ENCODE results near the gene ATP13A3. TPM values are rescaled to one million over a fixed set of nuclear protein-coding genes. Genes with fewer than 3 reads are reported as not detected.

ATP13A3 gene
- total RNA-seq, 5 donors from 2014 or later (not counting 1 experiment from before 2014, with no cell fraction given) = 48.1 to 71.7 (median 52.0) TPM

GRCh38 chr3:194468086-194468485 lies 18.7 kb downstream of the ATP13A3 start:
- Histone ChIP-seq H3K36me3 (ENCODE audit: control insufficient read depth in 2 of 2, extremely low read depth in 1 of 2, insufficient read depth in 1 of 2, low read length in 1 of 2) (no peaks in the 10 kb centered on the region), H3K27me3 (replicated peaks in 1 of 2; ENCODE audit: control insufficient read depth in 2 of 2, extremely low read depth in 1 of 2, insufficient read depth in 2 of 2, low read length in 1 of 2) (no peaks in the 10 kb centered on the region), H3K9me3 (no peaks in the 10 kb centered on the region), H3K4me1 (ENCODE audit: control insufficient read depth in 1 of 2, extremely low read depth in 1 of 2, insufficient read depth in 2 of 2, low read length in 2 of 2) (peaks cover 0 to 2% of the 10 kb centered on the region in 2 experiments), H3K27ac (ENCODE audit: low read length) (no peak overlapping the region), H3K4me3 (ENCODE audit: control insufficient read depth in 1 of 2, extremely low read depth in 1 of 2, low read length in 1 of 2) (no peak overlapping the region)
- H3K4me3 Mint-ChIP-seq = no peak overlapping the region
- no peak for DNase-seq
- no peaks in the 10 kb centered on the region for H3K36me3 Mint-ChIP-seq
- no peaks in the 10 kb centered on the region for H3K27me3 Mint-ChIP-seq
- H3K9me3 Mint-ChIP-seq = no peaks in the 10 kb centered on the region
- no peak overlapping the region for H3K27ac Mint-ChIP-seq
- peaks cover 24 to 25% (median 25%) of the 10 kb centered on the region in 3 donors for H3K4me1 Mint-ChIP-seq
- ChIA-PET CTCF (interaction anchor here (0.5 to 1.4 kb wide), 5 partner anchors 9 to 1628 kb away, joined by 3 to 13 read pairs (median 3); no protein-coding TSS in a partner anchor), POLR2A (interaction anchor here in 1 of 2 donors (0.5 to 1.0 kb wide), 2 partner anchors 17 to 113 kb away, joined by 3 to 4 read pairs; no protein-coding TSS in a partner anchor)
- no CpG with 5 or more reads among the region's 3 CpGs for WGBS (ENCODE audit: insufficient coverage)
- no peak for ATAC-seq (replicated peaks in 1 of 4)

DNA sequence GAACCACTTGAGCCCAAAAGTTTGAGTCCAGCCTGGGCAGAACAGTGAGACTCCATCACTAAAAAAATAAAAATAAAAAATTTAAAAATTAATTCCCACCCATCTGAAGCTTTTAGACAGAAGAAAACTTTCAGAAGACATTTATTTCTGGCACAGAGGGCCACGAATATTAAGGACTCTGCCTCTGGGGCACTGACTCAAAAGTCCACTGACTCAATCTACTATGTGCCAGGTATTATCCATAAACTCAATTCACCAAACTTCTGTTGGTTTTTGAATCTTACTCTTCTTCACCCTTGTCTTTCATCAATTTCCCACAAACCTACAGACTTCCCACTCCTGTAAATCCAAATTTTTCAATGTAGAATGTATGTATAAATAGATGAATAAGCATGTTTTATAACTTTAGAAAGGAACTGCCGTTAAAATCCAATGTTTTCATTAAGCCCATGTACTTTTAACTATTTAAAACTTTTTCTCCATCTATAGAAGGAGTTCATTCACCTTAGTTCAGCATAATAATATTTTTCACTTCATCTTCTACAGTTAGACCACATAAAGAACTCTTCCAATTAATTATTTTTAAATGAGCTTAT lies 19.9 kb downstream of the ATP13A3 start:
- DNase-seq = no peak
- Histone ChIP-seq H3K27me3 (replicated peaks in 1 of 2; ENCODE audit: control insufficient read depth in 2 of 2, extremely low read depth in 1 of 2, insufficient read depth in 2 of 2, low read length in 1 of 2) (no peaks in the 10 kb centered on the region), H3K9me3 (no peaks in the 10 kb centered on the region), H3K27ac (ENCODE audit: low read length) (no peak overlapping the region), H3K36me3 (ENCODE audit: control insufficient read depth in 2 of 2, extremely low read depth in 1 of 2, insufficient read depth in 1 of 2, low read length in 1 of 2) (no peaks in the 10 kb centered on the region), H3K4me1 (ENCODE audit: control insufficient read depth in 1 of 2, extremely low read depth in 1 of 2, insufficient read depth in 2 of 2, low read length in 2 of 2) (peaks cover 0 to 2% of the 10 kb centered on the region in 2 experiments), H3K4me3 (ENCODE audit: control insufficient read depth in 1 of 2, extremely low read depth in 1 of 2, low read length in 1 of 2) (no peak overlapping the region)
- H3K4me3 Mint-ChIP-seq = no peak overlapping the region
- ChIA-PET POLR2A (interaction anchor here in 1 of 2 donors (0.6 kb wide), 1 partner anchor 107 kb away, joined by 3 read pairs; no protein-coding TSS in a partner anchor), CTCF (interaction anchor here in 1 of 2 donors (0.6 to 1.4 kb wide), 3 partner anchors 107 to 130 kb away, joined by 3 to 4 read pairs (median 3); no protein-coding TSS in a partner anchor)
- no peaks in the 10 kb centered on the region for H3K9me3 Mint-ChIP-seq
- H3K27me3 Mint-ChIP-seq = no peaks in the 10 kb centered on the region
- WGBS (ENCODE audit: insufficient coverage) = 77% methylated on average over 1 of the region's 2 CpGs
- H3K27ac Mint-ChIP-seq = no peak overlapping the region
- peaks cover 16 to 19% (median 19%) of the 10 kb centered on the region in 3 donors for H3K4me1 Mint-ChIP-seq
- no peak for ATAC-seq (replicated peaks in 1 of 4)
- no peaks in the 10 kb centered on the region for H3K36me3 Mint-ChIP-seq

DNA sequence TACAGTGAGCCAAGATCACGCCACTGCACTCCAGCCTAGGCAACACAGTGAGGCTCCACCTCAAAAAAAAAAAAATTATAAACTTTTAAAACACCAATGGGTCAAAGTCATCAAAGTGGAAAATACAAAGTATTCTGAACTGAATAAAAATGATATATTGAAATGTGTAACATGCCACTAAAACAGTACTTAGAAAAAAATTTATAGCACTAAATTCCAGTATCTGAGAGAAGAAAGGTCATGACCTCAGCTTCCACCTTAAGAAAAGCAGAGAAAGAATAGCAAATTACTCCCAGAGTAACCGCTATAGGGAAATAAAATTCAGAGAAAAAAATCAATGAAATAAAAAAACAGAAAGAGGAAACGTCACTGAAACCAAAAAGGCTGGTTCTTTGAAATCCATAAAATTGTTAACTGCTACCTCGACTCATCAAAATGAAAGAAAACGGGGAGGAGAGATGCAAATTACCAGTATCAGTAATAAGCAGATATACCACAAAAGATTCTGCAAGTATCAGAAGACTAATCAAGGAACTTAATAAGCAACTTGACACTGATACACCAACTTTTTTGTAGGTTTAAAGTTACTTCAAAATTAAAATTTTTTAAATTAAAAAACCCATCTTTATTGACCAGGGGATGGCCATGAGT lies 20.8 kb downstream of the ATP13A3 start:
- peaks cover 16 to 19% (median 17%) of the 10 kb centered on the region in 3 donors for H3K4me1 Mint-ChIP-seq
- WGBS (ENCODE audit: insufficient coverage) = no CpG with 5 or more reads among the region's 5 CpGs
- H3K9me3 ChIP-seq = no peaks in the 10 kb centered on the region
- no peak overlapping the region for H3K4me3 Mint-ChIP-seq
- no peaks in the 10 kb centered on the region for H3K27me3 Mint-ChIP-seq
- H3K27ac Mint-ChIP-seq = no peak overlapping the region
- H3K36me3 Mint-ChIP-seq = no peaks in the 10 kb centered on the region
- H3K4me1 ChIP-seq (ENCODE audit: control insufficient read depth in 1 of 2, extremely low read depth in 1 of 2, insufficient read depth in 2 of 2, low read length in 2 of 2) = peaks cover 0 to 2% of the 10 kb centered on the region in 2 experiments
- ATAC-seq (replicated peaks in 1 of 4) = no peak
- no peak for DNase-seq
- no peaks in the 10 kb centered on the region for H3K36me3 ChIP-seq (ENCODE audit: control insufficient read depth in 2 of 2, extremely low read depth in 1 of 2, insufficient read depth in 1 of 2, low read length in 1 of 2)
- H3K27me3 ChIP-seq (replicated peaks in 1 of 2; ENCODE audit: control insufficient read depth in 2 of 2, extremely low read depth in 1 of 2, insufficient read depth in 2 of 2, low read length in 1 of 2) = no peaks in the 10 kb centered on the region
- POLR2A ChIA-PET = interaction anchor here in 1 of 2 donors (0.7 kb wide), 1 partner anchor 60 kb away, joined by 4 read pairs; no protein-coding TSS in a partner anchor
- H3K4me3 ChIP-seq (ENCODE audit: control insufficient read depth in 1 of 2, extremely low read depth in 1 of 2, low read length in 1 of 2) = no peak overlapping the region
- CTCF ChIA-PET = no interaction called here
- no peak overlapping the region for H3K27ac ChIP-seq (ENCODE audit: low read length)
- no peaks in the 10 kb centered on the region for H3K9me3 Mint-ChIP-seq

GRCh38 chr3:194465246-194465645 lies 21.6 kb downstream of the ATP13A3 start:
- POLR2A ChIA-PET = interaction anchor here in 1 of 2 donors (0.7 kb wide), 1 partner anchor 61 kb away, joined by 4 read pairs; no protein-coding TSS in a partner anchor
- H3K27ac Mint-ChIP-seq = no peak overlapping the region
- 78% methylated on average over 4 of the region's 7 CpGs for WGBS (ENCODE audit: insufficient coverage)

GRCh38 chr3:194464692-194465091 lies 22.1 kb downstream of the ATP13A3 start:
- H3K27me3 Mint-ChIP-seq = no peaks in the 10 kb centered on the region
- H3K36me3 Mint-ChIP-seq = peaks cover 7% of the 10 kb centered on the region
- H3K9me3 Mint-ChIP-seq = no peaks in the 10 kb centered on the region
- H3K27ac Mint-ChIP-seq = no peak overlapping the region
- no CpG with 5 or more reads among the region's 1 CpG for WGBS (ENCODE audit: insufficient coverage)
- Histone ChIP-seq H3K36me3 (ENCODE audit: control insufficient read depth in 2 of 2, extremely low read depth in 1 of 2, insufficient read depth in 1 of 2, low read length in 1 of 2) (peaks cover 0 to 10% of the 10 kb centered on the region in 2 donors), H3K9me3 (no peaks in the 10 kb centered on the region), H3K27me3 (replicated peaks in 1 of 2; ENCODE audit: control insufficient read depth in 2 of 2, extremely low read depth in 1 of 2, insufficient read depth in 2 of 2, low read length in 1 of 2) (no peaks in the 10 kb centered on the region), H3K4me3 (ENCODE audit: control insufficient read depth in 1 of 2, extremely low read depth in 1 of 2, low read length in 1 of 2) (no peak overlapping the region), H3K27ac (ENCODE audit: low read length) (no peak overlapping the region), H3K4me1 (ENCODE audit: control insufficient read depth in 1 of 2, extremely low read depth in 1 of 2, insufficient read depth in 2 of 2, low read length in 2 of 2) (peaks cover 0 to 2% of the 10 kb centered on the region in 2 experiments)
- ChIA-PET CTCF (no interaction called here), POLR2A (no interaction called here)
- no peak for ATAC-seq (replicated peaks in 1 of 4)
- no peak overlapping the region for H3K4me3 Mint-ChIP-seq
- peaks cover 16 to 17% (median 17%) of the 10 kb centered on the region in 3 donors for H3K4me1 Mint-ChIP-seq
- no peak for DNase-seq

More at GRCh38 chr3:194465246-194465645, 21.6 kb downstream of the ATP13A3 start:
- H3K27ac ChIP-seq (ENCODE audit: low read length) = no peak overlapping the region
- DNase-seq (no peak), ATAC-seq (replicated peaks in 1 of 4) (no peak)
- H3K9me3 ChIP-seq = no peaks in the 10 kb centered on the region
- no peaks in the 10 kb centered on the region for H3K27me3 Mint-ChIP-seq
- CTCF ChIA-PET = no interaction called here
- peaks cover 16 to 17% (median 17%) of the 10 kb centered on the region in 3 donors for H3K4me1 Mint-ChIP-seq
- H3K4me3 ChIP-seq (ENCODE audit: control insufficient read depth in 1 of 2, extremely low read depth in 1 of 2, low read length in 1 of 2) = no peak overlapping the region
- H3K4me3 Mint-ChIP-seq = no peak overlapping the region
- peaks cover 5% of the 10 kb centered on the region for H3K36me3 Mint-ChIP-seq
- H3K4me1 ChIP-seq (ENCODE audit: control insufficient read depth in 1 of 2, extremely low read depth in 1 of 2, insufficient read depth in 2 of 2, low read length in 2 of 2) = peaks cover 0 to 2% of the 10 kb centered on the region in 2 experiments
- H3K36me3 ChIP-seq (ENCODE audit: control insufficient read depth in 2 of 2, extremely low read depth in 1 of 2, insufficient read depth in 1 of 2, low read length in 1 of 2) = peaks cover 0 to 5% of the 10 kb centered on the region in 2 donors
- no peaks in the 10 kb centered on the region for H3K9me3 Mint-ChIP-seq
- H3K27me3 ChIP-seq (replicated peaks in 1 of 2; ENCODE audit: control insufficient read depth in 2 of 2, extremely low read depth in 1 of 2, insufficient read depth in 2 of 2, low read length in 1 of 2) = no peaks in the 10 kb centered on the region

- Histone ChIP-seq H3K4me1 (ENCODE audit: control insufficient read depth in 1 of 2, extremely low read depth in 1 of 2, insufficient read depth in 2 of 2, low read length in 2 of 2) (peaks cover 0 to 2% of the 10 kb centered on the region in 2 experiments), H3K27ac (ENCODE audit: low read length) (no peak overlapping the region), H3K4me3 (ENCODE audit: control insufficient read depth in 1 of 2, extremely low read depth in 1 of 2, low read length in 1 of 2) (no peak overlapping the region), H3K36me3 (ENCODE audit: control insufficient read depth in 2 of 2, extremely low read depth in 1 of 2, insufficient read depth in 1 of 2, low read length in 1 of 2) (peaks cover 0 to 17% of the 10 kb centered on the region in 2 donors), H3K27me3 (replicated peaks in 1 of 2; ENCODE audit: control insufficient read depth in 2 of 2, extremely low read depth in 1 of 2, insufficient read depth in 2 of 2, low read length in 1 of 2) (no peaks in the 10 kb centered on the region), H3K9me3 (no peaks in the 10 kb centered on the region)
- 100% methylated on average over 2 of the region's 2 CpGs for WGBS (ENCODE audit: insufficient coverage)
- ATAC-seq (replicated peaks in 1 of 4) = no peak
- Mint-ChIP-seq H3K4me1 (peaks cover 16 to 17% (median 16%) of the 10 kb centered on the region in 3 donors), H3K36me3 (peaks cover 12% of the 10 kb centered on the region), H3K27me3 (no peaks in the 10 kb centered on the region), H3K4me3 (no peak overlapping the region), H3K27ac (no peak overlapping the region), H3K9me3 (no peaks in the 10 kb centered on the region)
- no peak for DNase-seq
- ChIA-PET CTCF (interaction anchor here (0.6 to 1.5 kb wide), 4 partner anchors 10 to 405 kb away, joined by 3 to 11 read pairs (median 4); no protein-coding TSS in a partner anchor), POLR2A (interaction anchor here (0.6 kb wide), 5 partner anchors 9 to 1813 kb away, joined by 4 to 8 read pairs (median 5); no protein-coding TSS in a partner anchor)
Observed at GRCh38 chr3:194462936-194463335, 23.9 kb downstream of the ATP13A3 start.

Measured in T-cell (primary cell).